Suprapubic skin (tissue), 4 donors: ENCODE measurements around the gene SMIM10L2A. TPM values are rescaled to one million over a fixed set of nuclear protein-coding genes. Genes with fewer than 3 reads are reported as not detected.
"Not testable (repeated sequence)": the region's sequence is repeated elsewhere in the genome, so short reads cannot be mapped to it uniquely, and the experiment has no call there.

Experiments
- DNase-seq, 2 donors: peaks; one replicate each; pipeline ENCODE4 v3.0.0-alpha.2; 2019; ENCODE audit warnings: low spot score in 2 of 2
- H3K27ac ChIP-seq: fragments of 200-600 bp; sonication (generic); one replicate; pipeline ENCODE4 v1.5.1; 2019
- H3K27me3 ChIP-seq: fragments of 200-600 bp; sonication (generic); one replicate; pipeline ENCODE4 v1.5.1; 2019
- H3K36me3 ChIP-seq: fragments of 200-600 bp; sonication (generic); one replicate; pipeline ENCODE4 v1.5.1; 2019
- H3K4me1 ChIP-seq: fragments of 200-600 bp; sonication (generic); one replicate; pipeline ENCODE4 v1.5.1; 2019
- H3K4me3 ChIP-seq: fragments of 200-600 bp; sonication (generic); one replicate; pipeline ENCODE4 v1.5.1; 2019; ENCODE audit warnings: mild to moderate bottlenecking
- H3K9me3 ChIP-seq: fragments of 200-600 bp; sonication (generic); one replicate; pipeline ENCODE4 v1.5.1; 2019
- CTCF ChIP-seq, 2 donors: fragments of 200-600 bp in 1 of 2; fragments of 450-650 bp in 1 of 2; sonication (generic) in 1 of 2; IDR thresholded peaks; one replicate each; pipeline ENCODE4 v1.5.1; 2016 to 2019; ENCODE audit warnings: antibody characterized with exemption in 2 of 2, mild to moderate bottlenecking in 1 of 2, moderate library complexity in 1 of 2
- EP300 ChIP-seq: sonication (generic); formaldehyde crosslinking; IDR thresholded peaks from one replicate; pipeline ENCODE4 v1.6.1; 2017; ENCODE audit warnings: antibody characterized with exemption
- POLR2A ChIP-seq, 2 donors: fragments of 450-650 bp; IDR thresholded peaks; one replicate each; pipeline ENCODE4 v1.6.1; 2017; ENCODE audit warnings: antibody characterized with exemption in 2 of 2, mild to moderate bottlenecking in 2 of 2, moderate library complexity in 2 of 2
- POLR2AphosphoS5 ChIP-seq, 3 donors: sonication (generic); formaldehyde crosslinking; IDR thresholded peaks; one replicate each; pipeline ENCODE4 v1.6.1; 2017; ENCODE audit warnings: antibody characterized with exemption in 3 of 3
- WGBS: methylation state at CpG from one replicate; pipeline ENCODE4 v1.1.5; 2018; 5-methylcytosine and 5-hydroxymethylcytosine counted together
- total RNA-seq, 4 donors: library from RNA; depleted of rRNA; stranded (reverse); fragments of >200 nt; gene quantifications; one replicate each; pipeline ENCODE4 v1.1.0, GENCODE V29; 2016

Gene SMIM10L2A
- total RNA-seq, 4 donors from 2014 or later: 1.4 to 5.1 (median 3.3) TPM

DNA sequence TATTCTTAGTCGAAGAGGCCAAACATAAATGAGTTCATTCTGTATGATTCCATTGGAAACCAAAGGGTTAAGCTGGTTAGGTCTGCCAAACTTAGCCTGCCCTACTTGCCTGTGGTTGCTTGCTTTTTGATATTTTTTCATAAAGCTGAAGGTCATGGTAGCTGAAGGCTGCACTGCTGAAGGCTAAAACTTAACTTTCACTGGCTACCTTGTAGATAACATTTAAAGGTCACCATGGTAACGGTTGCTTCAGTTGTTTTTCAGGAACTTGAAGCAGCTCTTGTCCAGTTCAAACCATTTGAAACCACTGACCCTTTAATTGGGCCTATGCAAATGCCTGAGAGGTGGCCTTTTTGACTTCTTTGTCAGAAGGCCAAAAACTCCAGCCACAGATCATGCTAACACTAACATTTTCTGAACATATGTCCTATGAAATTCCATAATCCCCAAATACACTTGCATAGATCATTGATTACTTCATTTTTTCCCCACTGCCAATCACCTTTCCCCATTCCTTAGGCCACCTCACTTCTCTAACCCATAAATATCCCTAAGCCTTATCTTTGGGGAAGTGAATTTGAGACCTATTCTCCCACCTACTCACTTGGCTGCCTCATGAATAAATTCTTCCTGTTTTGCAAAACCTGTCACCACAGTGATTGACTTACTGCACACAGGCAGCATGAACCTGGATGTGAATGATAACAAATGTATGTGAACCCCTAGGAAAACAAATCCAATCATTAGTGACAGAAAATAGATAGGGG lies 10.7 kb upstream of the SMIM10L2A start:
- 79% methylated on average over 2 of the region's 2 CpGs for WGBS
- Histone ChIP-seq H3K27me3 (no peaks in the 10 kb centered on the region), H3K27ac (no peak overlapping the region), H3K4me1 (no peaks in the 10 kb centered on the region), H3K9me3 (no peaks in the 10 kb centered on the region), H3K4me3 (no peak overlapping the region), H3K36me3 (no peaks in the 10 kb centered on the region)
- no peak for TF ChIP-seq CTCF (IDR thresholded peaks at IDR 0.05)
- TF ChIP-seq POLR2A (IDR thresholded peaks at IDR 0.05): no peak
- TF ChIP-seq EP300: no peak
- TF ChIP-seq POLR2AphosphoS5 (IDR thresholded peaks at IDR 0.05): no peak
- no peak for DNase-seq

DNA sequence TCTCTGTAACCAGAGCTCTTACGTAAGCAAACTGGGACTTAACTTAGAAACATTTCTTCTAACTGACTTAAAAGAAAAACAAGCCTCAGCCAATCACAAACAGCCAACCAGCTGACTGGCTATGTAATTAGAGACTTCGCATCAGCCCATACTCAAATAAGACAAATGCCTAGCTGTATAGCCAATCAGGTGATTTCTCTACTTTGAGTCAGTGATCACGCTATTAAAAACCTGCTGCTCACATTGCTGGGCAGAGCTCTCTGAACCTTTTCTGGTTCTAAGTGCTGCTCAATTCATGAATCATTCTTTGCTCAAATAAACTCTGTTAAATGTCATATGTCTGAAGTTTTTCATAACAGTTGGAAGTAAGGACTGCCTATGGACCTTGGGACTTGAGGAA lies 9.9 kb upstream of the SMIM10L2A start:
- TF ChIP-seq POLR2A (IDR thresholded peaks at IDR 0.05): no peak
- TF ChIP-seq CTCF (IDR thresholded peaks at IDR 0.05): no peak
- no peak for TF ChIP-seq POLR2AphosphoS5 (IDR thresholded peaks at IDR 0.05)
- no peak for TF ChIP-seq EP300
- DNase-seq: no peak
- Histone ChIP-seq H3K4me1 (no peaks in the 10 kb centered on the region), H3K36me3 (no peaks in the 10 kb centered on the region), H3K27me3 (no peaks in the 10 kb centered on the region), H3K27ac (no peak overlapping the region), H3K4me3 (no peak overlapping the region), H3K9me3 (no peaks in the 10 kb centered on the region)
- WGBS: 78% methylated on average over 3 of the region's 3 CpGs

- 61% methylated on average over 4 of the region's 4 CpGs for WGBS
- H3K36me3 ChIP-seq: no peaks in the 10 kb centered on the region
Measured at GRCh38 chrX:135416546-135416945, 5.2 kb upstream of the SMIM10L2A start.

DNA sequence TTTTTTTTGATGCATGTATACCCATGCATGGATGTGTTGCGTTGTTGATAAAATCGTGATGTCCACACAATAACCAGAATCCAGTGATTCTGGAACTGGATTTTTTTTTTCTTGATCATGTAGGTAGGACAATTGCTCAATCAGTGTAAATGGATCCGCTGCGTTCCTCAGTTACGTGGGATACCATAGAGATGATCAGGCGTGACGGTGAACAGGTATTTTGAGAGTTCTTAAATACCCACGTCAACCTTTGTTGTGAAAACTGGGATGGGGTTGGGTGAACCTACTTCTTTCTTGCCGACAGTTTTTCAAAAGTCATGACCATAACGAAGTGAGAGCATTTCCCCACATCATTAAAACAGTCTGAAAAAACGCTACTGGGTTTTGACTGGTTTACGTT lies 913 bp upstream of the SMIM10L2A start:
- Histone ChIP-seq H3K4me3 (no peak overlapping the region), H3K27me3 (no peaks in the 10 kb centered on the region), H3K36me3 (no peaks in the 10 kb centered on the region), H3K9me3 (no peaks in the 10 kb centered on the region), H3K4me1 (peaks cover 9% of the 10 kb centered on the region), H3K27ac (no peak overlapping the region)
- DNase-seq: no peak
- TF ChIP-seq POLR2A (IDR thresholded peaks at IDR 0.05) (no peak), POLR2AphosphoS5 (IDR thresholded peaks at IDR 0.05) (no peak), CTCF (IDR thresholded peaks at IDR 0.05) (no peak), EP300 (no peak)
- 85% methylated on average over 12 of the region's 12 CpGs for WGBS

More at GRCh38 chrX:135416546-135416945, 5.2 kb upstream of the SMIM10L2A start:
- no peak for DNase-seq
- no peaks in the 10 kb centered on the region for H3K4me1 ChIP-seq
- no peaks in the 10 kb centered on the region for H3K9me3 ChIP-seq
- no peaks in the 10 kb centered on the region for H3K27me3 ChIP-seq
- H3K27ac ChIP-seq: no peak overlapping the region
- no peak overlapping the region for H3K4me3 ChIP-seq
- TF ChIP-seq POLR2AphosphoS5 (IDR thresholded peaks at IDR 0.05) (no peak), POLR2A (IDR thresholded peaks at IDR 0.05) (no peak), EP300 (no peak), CTCF (IDR thresholded peaks at IDR 0.05) (no peak)

GRCh38 chrX:135421537-135421931 lies 210 bp upstream of the SMIM10L2A start:
- TF ChIP-seq CTCF (IDR thresholded peaks at IDR 0.05) (no peak), POLR2AphosphoS5 (IDR thresholded peaks at IDR 0.05) (no peak)
- H3K9me3 ChIP-seq: no peaks in the 10 kb centered on the region
- peaks cover 9% of the 10 kb centered on the region for H3K4me1 ChIP-seq
- WGBS: 30% methylated on average over 6 of the region's 29 CpGs
- no peaks in the 10 kb centered on the region for H3K36me3 ChIP-seq
- no peak overlapping the region for H3K27ac ChIP-seq
- DNase-seq: peak; percentile 83 to 85
- peak overlapping the region; percentile 61 for H3K4me3 ChIP-seq
- no peaks in the 10 kb centered on the region for H3K27me3 ChIP-seq

DNA sequence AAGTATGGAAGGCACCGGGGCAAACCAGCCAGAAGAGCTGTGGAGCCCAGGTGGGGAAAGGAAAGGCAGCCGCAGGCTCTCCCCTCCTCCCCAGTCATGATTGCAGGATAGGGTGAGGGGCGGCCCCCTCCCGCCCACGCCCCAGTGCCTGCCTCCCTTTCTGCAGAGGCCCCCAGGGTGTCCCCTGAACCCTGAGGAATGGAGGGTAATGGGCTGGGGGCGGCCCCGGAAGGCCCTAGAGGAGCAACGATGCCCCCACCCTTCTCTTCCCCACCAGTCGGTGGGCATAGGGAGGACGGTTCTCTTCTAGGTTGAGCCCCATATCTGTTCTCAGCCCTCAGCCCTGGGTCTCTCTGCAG lies 1.0 kb downstream of the SMIM10L2A start:
- H3K4me3 ChIP-seq: peak overlapping the region; percentile 61
- H3K27ac ChIP-seq, H3K9me3 ChIP-seq, DNase-seq, H3K36me3 ChIP-seq, H3K27me3 ChIP-seq, H3K4me1 ChIP-seq: not testable (repeated sequence)
- WGBS: 64% methylated on average over 9 of the region's 10 CpGs

DNA sequence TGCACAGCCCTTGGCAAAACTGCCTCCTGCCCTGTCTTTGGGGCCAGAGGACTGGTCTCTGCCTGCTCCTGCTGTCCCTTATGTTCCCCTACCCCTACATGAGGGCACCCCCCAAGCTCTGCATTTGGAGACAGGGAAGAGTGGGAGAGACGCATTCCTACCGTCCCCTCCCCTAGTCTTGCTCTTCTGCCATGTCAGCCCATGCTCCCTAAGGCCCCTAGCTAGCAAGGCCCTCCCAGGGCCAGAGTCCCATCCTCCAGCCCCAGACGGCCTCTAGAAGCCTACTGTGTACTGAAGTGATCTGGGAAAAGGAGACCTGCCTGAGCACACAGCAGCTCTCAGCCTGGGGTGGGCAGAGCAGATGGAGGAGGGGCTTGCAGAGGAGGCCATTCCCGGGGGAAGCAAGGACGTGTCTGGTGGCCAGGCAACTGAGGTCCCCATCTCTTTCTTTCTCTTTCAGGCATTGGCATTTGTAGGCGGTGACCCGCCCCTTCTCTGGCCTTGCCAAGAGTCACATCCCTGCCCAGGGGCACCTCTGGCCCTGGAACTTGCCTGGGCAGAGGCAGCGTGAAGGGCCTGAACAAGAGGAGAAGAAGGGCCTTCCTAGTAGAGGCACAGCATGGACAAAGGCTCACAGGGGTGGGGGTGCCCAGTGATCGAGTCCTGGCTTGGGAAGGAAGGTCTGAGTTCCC lies 1.6 kb downstream of the SMIM10L2A start:
- 57% methylated on average over 4 of the region's 9 CpGs for WGBS
- H3K27ac ChIP-seq, DNase-seq, H3K9me3 ChIP-seq, H3K4me1 ChIP-seq, H3K36me3 ChIP-seq, H3K4me3 ChIP-seq, H3K27me3 ChIP-seq: not testable (repeated sequence)
